HFFc6 (cell line): ENCODE measurements around the gene LIG1. TPM values are rescaled to one million over a fixed set of nuclear protein-coding genes. Genes with fewer than 3 reads are reported as not detected.
A peak's percentile ranks its signal among the peaks of the same experiment; 100 is the strongest.

Experiments used
- DNase-seq: peaks from one replicate; pipeline ENCODE4 v3.0.0-alpha.2; 2018
- H3K27ac Mint-ChIP-seq: 2 replicates; pipeline ENCODE4 v1.8.0; 2020; ENCODE audit warnings: mild to moderate bottlenecking, mixed read lengths
- H3K27me3 Mint-ChIP-seq: 2 replicates; pipeline ENCODE4 v1.8.0; 2021; ENCODE audit warnings: mild to moderate bottlenecking, moderate library complexity, mixed read lengths; ENCODE audit not compliant: insufficient read depth
- H3K36me3 Mint-ChIP-seq: 2 replicates; pipeline ENCODE4 v1.8.0; 2021; ENCODE audit warnings: low read depth, mixed read lengths
- H3K4me1 Mint-ChIP-seq: 2 replicates; pipeline ENCODE4 v1.8.0; 2020; ENCODE audit warnings: low read depth, mixed read lengths
- H3K4me3 Mint-ChIP-seq: 2 replicates; pipeline ENCODE4 v1.8.0; 2020; ENCODE audit warnings: mild to moderate bottlenecking, moderate library complexity, mixed read lengths
- H3K9me3 Mint-ChIP-seq: 2 replicates; pipeline ENCODE4 v1.8.0; 2020; ENCODE audit warnings: mild to moderate bottlenecking, mixed read lengths
- total RNA-seq, 6 experiments: library from RNA; stranded (reverse); fragmentation: NEBNext Ultra II Directional; extraction: Animal tissue kit (Norgen Biotek cat#: 25700); gene quantifications; 2 replicates in 1 of 6; 3 replicates in 5 of 6; pipeline ENCODE4 v1.2.3, GENCODE V29; 2021
- TF ChIP-seq, protein P1 (sequence below): fragments of 200-600 bp; sonication (generic); IDR thresholded peaks from 2 replicates; pipeline ENCODE4 v1.5.0; 2021; ENCODE audit warnings: antibody characterized with exemption, mild to moderate bottlenecking

Gene LIG1
- total RNA-seq, 6 experiments from 2014 or later, result 25.9 to 55.8 (median 48.1) TPM

DNA sequence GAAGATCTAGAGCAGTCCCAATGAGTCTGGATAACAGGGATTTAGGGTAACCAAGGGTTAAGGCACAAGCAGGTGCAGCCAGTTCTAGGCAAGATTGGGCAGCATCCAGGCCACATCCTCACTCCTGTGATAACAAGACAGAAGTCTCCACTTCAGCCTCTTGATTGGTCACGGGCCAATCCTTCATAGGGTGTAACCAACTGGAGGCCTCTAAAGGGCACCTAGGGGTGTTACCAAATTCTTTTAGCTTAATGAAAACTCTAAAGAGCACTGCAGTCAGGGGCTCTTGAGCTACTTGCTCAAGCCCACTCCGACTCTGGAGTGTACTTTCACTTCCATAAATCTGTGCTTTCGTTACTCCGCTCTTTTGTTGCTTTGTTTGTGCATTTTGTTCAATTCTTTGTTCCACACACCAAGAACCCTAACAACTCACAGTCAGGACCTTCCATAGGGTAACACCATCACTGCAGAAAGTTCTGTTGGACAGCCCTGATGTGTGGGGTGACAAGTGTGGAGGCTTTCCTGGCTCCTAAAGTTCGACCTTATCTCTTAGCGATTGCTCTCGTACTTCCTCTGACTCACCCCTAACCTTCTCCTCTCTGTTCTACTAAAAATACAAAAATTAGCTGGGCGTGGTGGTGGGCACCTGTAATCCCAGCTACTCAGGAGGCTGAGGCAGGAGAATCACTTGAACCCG is 36.4 kb upstream of the LIG1 start:
- Mint-ChIP-seq H3K4me3 (no peak overlapping the region), H3K27ac (no peak overlapping the region), H3K27me3 (no peaks in the 10 kb centered on the region), H3K4me1 (peaks cover 11% of the 10 kb centered on the region), H3K9me3 (no peaks in the 10 kb centered on the region), H3K36me3 (no peaks in the 10 kb centered on the region)
- no peak for DNase-seq
- TF ChIP-seq, protein P1, sequence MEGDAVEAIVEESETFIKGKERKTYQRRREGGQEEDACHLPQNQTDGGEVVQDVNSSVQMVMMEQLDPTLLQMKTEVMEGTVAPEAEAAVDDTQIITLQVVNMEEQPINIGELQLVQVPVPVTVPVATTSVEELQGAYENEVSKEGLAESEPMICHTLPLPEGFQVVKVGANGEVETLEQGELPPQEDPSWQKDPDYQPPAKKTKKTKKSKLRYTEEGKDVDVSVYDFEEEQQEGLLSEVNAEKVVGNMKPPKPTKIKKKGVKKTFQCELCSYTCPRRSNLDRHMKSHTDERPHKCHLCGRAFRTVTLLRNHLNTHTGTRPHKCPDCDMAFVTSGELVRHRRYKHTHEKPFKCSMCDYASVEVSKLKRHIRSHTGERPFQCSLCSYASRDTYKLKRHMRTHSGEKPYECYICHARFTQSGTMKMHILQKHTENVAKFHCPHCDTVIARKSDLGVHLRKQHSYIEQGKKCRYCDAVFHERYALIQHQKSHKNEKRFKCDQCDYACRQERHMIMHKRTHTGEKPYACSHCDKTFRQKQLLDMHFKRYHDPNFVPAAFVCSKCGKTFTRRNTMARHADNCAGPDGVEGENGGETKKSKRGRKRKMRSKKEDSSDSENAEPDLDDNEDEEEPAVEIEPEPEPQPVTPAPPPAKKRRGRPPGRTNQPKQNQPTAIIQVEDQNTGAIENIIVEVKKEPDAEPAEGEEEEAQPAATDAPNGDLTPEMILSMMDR, result no peak

DNA sequence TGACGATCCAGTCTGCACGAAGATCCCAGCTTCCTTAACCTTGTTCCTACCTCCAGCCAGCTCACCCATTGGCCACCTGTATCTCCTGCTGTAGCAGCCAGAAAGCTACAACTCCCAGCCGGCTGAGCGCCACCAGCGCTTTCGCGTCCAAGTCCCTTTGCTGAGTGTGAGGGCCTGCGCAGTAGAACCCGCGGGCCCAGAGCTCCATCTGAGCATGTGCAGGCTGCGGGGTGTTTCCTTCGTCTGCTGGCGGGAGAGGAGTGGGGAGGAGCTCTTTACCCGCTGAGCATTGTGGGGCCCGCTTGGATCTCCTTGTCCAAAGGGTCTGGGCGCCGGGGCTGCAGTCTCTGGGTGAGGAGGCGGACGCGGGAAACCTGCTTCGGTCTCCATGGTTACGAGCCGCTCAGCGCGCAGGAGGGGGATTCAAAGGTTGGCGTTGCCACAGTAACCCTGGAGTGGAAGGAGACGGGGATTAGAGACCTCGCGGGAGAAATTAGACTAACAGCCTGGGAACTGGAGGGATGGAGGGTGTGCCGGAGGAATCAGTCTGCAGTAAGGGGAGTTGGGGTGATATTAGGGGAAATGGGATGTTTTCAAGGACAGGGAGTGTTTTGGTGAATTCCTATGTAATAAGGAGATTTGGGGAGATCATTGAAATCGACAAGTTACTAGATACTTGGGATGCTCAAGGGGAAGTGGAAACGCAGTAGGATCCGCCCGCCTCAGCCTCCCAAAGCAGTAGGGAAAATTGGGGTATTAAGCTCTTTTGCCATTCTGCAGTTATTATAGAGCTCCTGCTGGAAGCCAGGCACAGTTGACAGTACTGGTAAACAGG is 33.9 kb upstream of the LIG1 start:
- no peak overlapping the region for H3K27ac Mint-ChIP-seq
- DNase-seq, result peak; percentile 95
- no peaks in the 10 kb centered on the region for H3K9me3 Mint-ChIP-seq
- H3K27me3 Mint-ChIP-seq, result no peaks in the 10 kb centered on the region
- peaks cover 11% of the 10 kb centered on the region for H3K4me1 Mint-ChIP-seq
- TF ChIP-seq, protein P1, result no peak
- H3K36me3 Mint-ChIP-seq, result no peaks in the 10 kb centered on the region
- no peak overlapping the region for H3K4me3 Mint-ChIP-seq

DNA sequence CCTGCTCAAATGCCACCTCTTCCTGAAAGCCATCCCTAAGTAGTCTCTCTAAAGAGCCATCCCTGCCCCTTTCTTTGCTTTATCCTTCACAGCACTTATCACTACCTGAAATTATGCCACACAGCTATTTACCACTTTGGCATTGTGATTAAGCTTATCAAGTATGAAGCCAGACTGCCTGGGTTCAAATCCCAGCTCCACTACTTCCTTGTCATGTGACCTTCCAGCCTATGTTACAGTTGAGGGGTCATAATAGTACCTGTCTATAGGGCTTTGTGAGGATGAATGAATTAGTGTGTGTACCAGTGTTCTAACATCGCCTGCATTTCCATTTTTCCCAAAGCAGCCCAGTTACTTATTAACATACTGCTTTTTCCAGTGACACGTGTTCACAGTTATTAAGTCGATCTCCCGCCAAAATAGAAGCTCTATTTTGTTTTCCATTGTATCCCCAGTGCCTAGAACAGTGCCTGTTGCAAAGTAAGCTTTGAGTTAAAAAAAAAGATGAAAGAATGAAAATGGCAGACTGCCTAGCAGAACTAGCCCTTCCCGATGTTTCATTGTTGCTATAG is 33.2 kb upstream of the LIG1 start:
- peaks cover 11% of the 10 kb centered on the region for H3K4me1 Mint-ChIP-seq
- no peak overlapping the region for H3K4me3 Mint-ChIP-seq
- no peaks in the 10 kb centered on the region for H3K27me3 Mint-ChIP-seq
- no peak overlapping the region for H3K27ac Mint-ChIP-seq
- H3K36me3 Mint-ChIP-seq, result no peaks in the 10 kb centered on the region
- TF ChIP-seq, protein P1, result no peak
- DNase-seq, result no peak
- no peaks in the 10 kb centered on the region for H3K9me3 Mint-ChIP-seq

DNA sequence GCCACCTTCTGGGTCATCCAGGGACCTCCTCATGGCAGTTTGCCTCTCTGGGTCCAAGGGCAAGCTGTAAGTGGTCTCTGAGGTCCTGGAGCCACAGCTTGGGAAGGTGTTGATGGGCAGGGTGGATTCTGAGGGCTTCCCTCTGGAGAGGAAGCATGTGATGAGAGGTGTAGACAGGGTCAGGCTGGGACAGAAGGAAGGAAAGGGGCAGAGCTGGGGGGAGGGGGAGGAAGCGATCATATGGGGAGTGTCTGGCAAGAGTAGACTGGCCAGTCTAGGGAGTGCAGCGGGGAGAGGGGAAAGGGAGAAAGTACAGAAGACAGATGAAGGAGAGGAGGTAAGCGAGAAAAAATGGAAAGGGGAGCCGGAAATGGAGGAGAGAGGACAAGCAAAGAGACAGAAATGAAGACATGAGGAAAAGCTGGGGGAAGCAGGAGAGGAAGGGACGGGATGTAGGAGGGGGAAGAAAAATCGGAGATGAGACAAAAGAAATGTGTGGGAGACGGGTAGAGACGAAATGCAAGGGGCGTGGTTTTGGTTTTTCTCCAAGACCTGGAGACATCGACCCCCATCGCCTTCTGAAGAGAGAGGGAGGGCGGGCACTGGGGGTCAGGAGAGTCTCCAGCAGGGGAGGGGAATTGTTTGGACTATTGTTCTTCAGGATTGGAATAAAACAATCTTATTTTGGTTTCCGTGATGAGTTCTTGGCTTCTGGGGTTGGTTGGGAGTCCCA is 27.0 kb upstream of the LIG1 start:
- peaks cover 5% of the 10 kb centered on the region; the same call in 1 of the 2 replicates for H3K36me3 Mint-ChIP-seq
- no peak overlapping the region; the same call in 1 of the 2 replicates for H3K4me3 Mint-ChIP-seq
- DNase-seq, result no peak
- TF ChIP-seq, protein P1, result no peak
- H3K27me3 Mint-ChIP-seq, result no peaks in the 10 kb centered on the region; the same call in 1 of the 2 replicates
- no peaks in the 10 kb centered on the region for H3K9me3 Mint-ChIP-seq
- no peaks in the 10 kb centered on the region for H3K4me1 Mint-ChIP-seq
- no peak overlapping the region for H3K27ac Mint-ChIP-seq

DNA sequence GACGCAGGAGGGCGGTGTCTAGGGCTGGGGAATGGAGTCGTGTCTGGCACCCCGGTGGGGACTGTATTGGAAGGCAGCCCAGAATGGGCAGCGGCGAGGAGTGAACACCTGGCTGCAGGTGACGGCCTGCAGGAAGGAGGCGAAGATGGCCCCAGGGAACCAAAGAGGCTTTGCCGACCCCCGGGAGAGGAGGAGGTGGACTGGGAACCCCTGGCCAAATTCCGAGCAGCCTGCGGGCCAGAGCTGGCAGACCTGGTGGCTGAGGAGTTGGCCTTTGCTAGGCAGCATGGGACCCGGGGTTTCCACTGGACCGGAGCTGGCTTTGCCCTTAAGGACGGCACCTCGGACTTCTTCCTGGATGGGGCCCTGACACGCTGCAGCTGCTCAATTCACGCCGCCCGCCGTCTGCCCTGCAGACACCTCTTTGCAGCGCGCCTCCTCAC is 26.2 kb upstream of the LIG1 start:
- Mint-ChIP-seq H3K27me3 (no peaks in the 10 kb centered on the region; the same call in 1 of the 2 replicates), H3K36me3 (peaks cover 10% of the 10 kb centered on the region), H3K27ac (no peak overlapping the region), H3K4me3 (no peak overlapping the region), H3K4me1 (no peaks in the 10 kb centered on the region), H3K9me3 (no peaks in the 10 kb centered on the region)
- TF ChIP-seq, protein P1, result no peak
- DNase-seq, result no peak
